Ureter (tissue), 1 donor: ENCODE measurements around the gene DOHH. TPM values are rescaled to one million over a fixed set of nuclear protein-coding genes. Genes with fewer than 3 reads are reported as not detected.

Source experiments
- DNase-seq: peaks from one replicate; pipeline ENCODE4 v3.0.0-alpha.2; 2020; ENCODE audit warnings: low spot score
- total RNA-seq: library from RNA; stranded (reverse); gene quantifications from one replicate; pipeline ENCODE4 v1.2.4, GENCODE V29; 2023
- donor health status: DM: yes; HTN: yes; CAD: no.

Gene DOHH
- total RNA-seq, 1 donor from 2014 or later: 7.1 TPM

GRCh38 chr19:3478409-3479176 is 21.9 kb downstream of the DOHH start:
- no peak for DNase-seq

- DNase-seq: no peak
Measured at GRCh38 chr19:3477951-3478350, 22.5 kb downstream of the DOHH start.

GRCh38 chr19:3477506-3477905 is 23.0 kb downstream of the DOHH start:
- DNase-seq: no peak

- no peak for DNase-seq
Measured at GRCh38 chr19:3476830-3477229, 23.6 kb downstream of the DOHH start.

DNA sequence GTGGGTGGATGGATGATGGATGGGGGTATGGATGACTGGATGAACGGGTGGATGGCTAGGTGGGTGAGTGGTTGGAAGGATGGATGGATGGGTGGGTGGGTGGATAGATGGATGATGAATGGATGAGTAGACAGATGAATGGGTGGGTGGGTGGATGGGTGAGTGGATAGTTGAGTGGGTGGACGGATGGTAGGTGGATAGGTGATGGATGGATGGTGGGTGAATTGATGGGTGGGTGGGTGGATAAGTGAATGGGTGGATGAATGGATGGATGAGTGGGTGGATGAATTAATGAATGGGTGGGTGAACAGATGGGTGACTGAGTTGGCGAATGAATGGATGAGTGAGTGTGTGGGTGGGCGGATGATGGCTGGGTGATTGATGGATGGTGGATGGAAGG is 25.0 kb downstream of the DOHH start:
- DNase-seq: no peak

- no peak for DNase-seq
Measured at GRCh38 chr19:3474614-3475013, 25.9 kb downstream of the DOHH start.

GRCh38 chr19:3474010-3474409 is 26.5 kb downstream of the DOHH start:
- no peak for DNase-seq

- DNase-seq: no peak
Measured at GRCh38 chr19:3471954-3472655, 28.4 kb downstream of the DOHH start.

DNA sequence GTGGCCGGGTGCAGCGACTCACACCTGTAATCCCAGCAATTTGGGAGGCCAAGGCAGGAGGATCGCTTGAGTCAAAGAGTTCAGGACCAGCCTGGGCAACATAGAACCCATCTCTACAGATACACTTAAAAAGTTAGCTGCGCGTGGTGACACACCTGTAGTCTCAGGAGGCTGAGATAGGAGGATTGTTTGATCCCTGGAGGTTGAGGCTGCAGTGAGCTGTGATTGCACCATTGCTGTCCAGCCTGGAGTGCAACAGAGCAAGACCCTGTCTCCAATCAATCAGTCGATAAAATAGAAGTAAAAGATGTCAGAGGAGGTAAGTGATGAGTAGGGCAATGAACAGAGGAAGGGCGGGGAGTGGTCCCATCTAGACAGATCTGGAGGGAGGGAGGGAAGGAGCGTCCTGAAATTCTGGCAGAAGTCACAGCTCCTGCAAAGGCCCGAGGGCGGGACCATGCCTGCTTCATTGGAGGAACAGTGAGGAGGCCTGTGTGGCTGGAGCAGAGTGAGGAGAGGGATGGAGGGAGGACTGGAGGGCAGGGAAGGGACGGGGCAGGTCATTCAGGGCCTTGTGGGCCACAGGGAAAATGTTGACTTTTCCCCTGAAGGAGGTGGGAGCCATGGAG is 29.9 kb downstream of the DOHH start:
- DNase-seq: no peak

DNA sequence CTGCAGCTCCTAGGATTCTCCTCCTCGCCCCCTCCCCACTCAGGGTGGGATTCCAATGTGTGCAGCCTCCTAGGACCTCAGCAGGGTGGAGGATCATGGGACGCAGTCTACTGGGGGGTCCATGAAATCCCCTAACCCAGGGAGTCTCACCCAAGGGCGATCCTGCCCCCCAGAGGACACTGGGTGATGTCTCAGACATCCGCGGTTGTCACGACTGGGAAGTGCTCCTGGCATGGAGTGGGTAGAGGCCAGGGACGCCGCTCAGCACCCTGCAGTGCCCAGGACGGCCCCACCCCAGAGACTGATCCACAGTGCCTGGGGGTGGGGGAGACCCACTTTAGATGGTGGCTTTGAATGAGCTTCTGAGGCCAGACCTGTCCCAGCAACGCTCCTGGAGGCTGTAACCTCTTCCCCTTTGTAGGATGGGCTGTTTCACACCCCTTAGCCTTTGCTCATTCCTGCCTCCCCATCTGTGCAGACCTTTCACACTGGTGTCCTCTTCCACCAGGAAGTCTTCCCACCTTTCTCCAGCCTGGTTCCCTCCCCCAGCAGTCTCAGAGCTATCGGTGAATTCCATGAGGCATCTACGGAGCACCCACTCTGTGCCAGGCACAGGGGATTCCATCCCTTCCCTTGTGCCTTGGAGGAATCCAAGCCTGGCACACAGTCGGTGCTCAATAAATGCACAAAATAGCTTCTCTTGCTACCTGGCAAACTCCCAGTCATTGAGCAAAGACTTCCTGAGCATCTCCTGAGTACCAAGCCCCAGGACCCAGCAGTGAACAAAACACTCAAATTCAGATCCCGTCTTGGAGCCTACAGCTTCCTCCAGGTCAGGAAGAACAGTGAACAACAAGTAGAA is 30.6 kb downstream of the DOHH start:
- no peak for DNase-seq

- DNase-seq: no peak
Measured at GRCh38 chr19:3468211-3468610, 32.3 kb downstream of the DOHH start.

- DNase-seq: no peak
Measured at GRCh38 chr19:3467437-3468198, 32.9 kb downstream of the DOHH start.

DNA sequence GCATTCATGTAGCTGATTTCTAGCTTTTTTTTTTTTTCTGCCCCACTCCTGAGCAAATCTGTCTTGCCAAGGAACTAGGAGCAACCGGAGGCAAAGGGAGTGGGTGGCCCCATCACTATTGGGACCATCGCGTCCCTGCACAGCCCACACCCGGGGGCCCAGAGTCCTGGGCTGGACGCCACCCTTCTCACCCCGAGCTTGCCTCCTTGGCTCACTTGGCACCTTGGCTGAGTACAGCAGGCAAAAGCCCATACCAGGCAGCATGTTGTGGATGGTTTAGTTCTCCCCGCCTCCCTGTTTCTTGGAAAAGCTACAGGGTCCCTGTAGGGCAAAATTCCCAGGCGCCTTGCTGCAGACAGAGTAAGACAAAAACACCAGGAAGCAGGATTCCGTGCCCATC is 33.8 kb downstream of the DOHH start:
- peak; percentile 63 for DNase-seq

DNA sequence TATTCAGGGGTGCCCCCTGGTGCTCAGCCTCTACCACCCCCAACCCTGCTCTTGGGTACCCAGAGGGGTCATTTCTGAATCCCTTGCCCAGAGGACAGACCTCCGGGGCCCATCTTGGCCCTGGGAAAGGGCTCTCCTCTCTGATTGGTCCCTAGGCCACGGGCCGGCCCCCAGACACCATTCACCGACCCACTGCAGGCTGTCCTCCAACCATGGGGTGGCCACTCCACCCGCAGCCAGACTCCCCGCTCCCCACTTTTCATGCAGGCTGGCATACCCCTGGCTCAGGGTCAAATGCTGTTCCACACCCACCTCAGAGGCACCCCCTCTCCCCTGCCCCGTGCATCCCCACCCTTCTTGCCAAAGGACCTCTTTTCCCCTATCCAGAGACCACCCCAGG is 34.9 kb downstream of the DOHH start:
- DNase-seq: no peak

- no peak for DNase-seq
Measured at GRCh38 chr19:3464587-3465235, 35.8 kb downstream of the DOHH start.

GRCh38 chr19:3463714-3464586 is 36.5 kb downstream of the DOHH start:
- no peak for DNase-seq

GRCh38 chr19:3462991-3463713 is 37.3 kb downstream of the DOHH start:
- DNase-seq: no peak

DNA sequence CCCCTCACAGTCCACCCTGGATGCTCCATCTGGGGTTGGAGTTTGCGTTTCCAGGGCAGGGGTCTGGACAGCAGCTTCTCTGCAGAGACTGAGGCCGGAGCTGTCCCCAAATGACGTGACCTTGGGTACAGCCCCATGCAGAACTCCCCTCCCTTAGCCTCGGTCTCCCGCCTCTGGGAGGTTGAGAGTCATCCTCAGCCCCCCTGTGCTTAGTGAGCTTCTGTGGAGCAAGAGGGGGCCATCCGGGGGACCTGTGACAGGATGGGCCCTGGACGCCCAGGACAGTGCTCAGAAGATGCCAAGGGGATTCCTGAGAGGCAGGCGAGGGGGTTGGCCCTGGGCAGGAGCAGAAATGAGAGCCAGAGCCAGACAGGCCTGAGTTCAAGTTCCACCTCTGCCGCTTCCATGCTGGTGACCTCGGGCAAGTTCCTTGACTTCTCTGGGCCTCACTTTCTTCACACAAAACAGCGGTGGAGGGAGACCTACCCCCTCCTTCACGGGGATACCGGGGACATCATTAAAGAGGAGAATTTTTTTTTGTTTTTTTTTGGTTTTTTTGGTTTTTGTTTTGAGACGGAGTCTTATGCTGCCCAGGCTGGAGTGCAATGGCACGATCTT is 40.4 kb downstream of the DOHH start:
- DNase-seq: no peak
